ENCODE results near the gene S100A7. TPM values are rescaled to one million over a fixed set of nuclear protein-coding genes. Genes with fewer than 3 reads are reported as not detected.

S100A7 gene
- total RNA-seq, 1 donor from 2014 or later: not detected

DNA sequence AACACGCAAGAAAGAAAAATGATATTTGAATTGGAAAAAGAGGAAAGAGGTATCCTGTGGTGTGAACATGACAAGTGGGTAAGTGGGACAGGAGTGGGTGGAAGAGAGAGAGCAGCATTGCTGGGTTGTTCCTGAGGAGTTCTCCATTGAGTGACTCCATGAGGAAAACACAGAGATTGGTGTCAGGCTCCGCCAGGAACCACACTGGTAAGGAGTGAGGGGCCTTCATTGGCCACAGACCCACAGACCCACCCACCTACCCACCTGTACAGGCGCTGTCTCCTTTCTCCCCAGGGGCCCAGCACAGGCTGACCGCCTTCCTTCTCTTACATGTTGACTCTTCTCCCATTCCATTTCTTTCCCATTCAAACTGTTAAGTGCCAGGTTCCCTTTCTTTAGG lies 23.2 kb downstream of the S100A7 start:
- Histone ChIP-seq H3K27me3 (no peaks in the 10 kb centered on the region), H3K4me3 (no peak overlapping the region), H3K4me1 (no peaks in the 10 kb centered on the region), H3K36me3 (no peaks in the 10 kb centered on the region), H3K27ac (no peak overlapping the region), H3F3A (ENCODE audit: low read depth) (no peaks in the 10 kb centered on the region), H4K20me1 (ENCODE audit: low read depth) (no peaks in the 10 kb centered on the region), H3K9ac (no peak overlapping the region), H3K79me2 (ENCODE audit: low read depth) (no peaks in the 10 kb centered on the region), H2AFZ (replicated peaks) (no peak overlapping the region), H3K9me3 (ENCODE audit: low read depth) (no peaks in the 10 kb centered on the region), H3K4me2 (no peak overlapping the region)
- no peak overlapping the region for H3K27ac Mint-ChIP-seq
- H3K36me3 Mint-ChIP-seq: no peaks in the 10 kb centered on the region
- DNase-seq (ENCODE audit: low spot score): no peak
- no peaks in the 10 kb centered on the region for H3K4me1 Mint-ChIP-seq
- H3K27me3 Mint-ChIP-seq (ENCODE audit: insufficient read depth, low read depth): peaks cover 6% of the 10 kb centered on the region
- H3K9me3 Mint-ChIP-seq: no peaks in the 10 kb centered on the region
- H3K4me3 Mint-ChIP-seq: no peak overlapping the region
- TF ChIP-seq, protein P1, sequence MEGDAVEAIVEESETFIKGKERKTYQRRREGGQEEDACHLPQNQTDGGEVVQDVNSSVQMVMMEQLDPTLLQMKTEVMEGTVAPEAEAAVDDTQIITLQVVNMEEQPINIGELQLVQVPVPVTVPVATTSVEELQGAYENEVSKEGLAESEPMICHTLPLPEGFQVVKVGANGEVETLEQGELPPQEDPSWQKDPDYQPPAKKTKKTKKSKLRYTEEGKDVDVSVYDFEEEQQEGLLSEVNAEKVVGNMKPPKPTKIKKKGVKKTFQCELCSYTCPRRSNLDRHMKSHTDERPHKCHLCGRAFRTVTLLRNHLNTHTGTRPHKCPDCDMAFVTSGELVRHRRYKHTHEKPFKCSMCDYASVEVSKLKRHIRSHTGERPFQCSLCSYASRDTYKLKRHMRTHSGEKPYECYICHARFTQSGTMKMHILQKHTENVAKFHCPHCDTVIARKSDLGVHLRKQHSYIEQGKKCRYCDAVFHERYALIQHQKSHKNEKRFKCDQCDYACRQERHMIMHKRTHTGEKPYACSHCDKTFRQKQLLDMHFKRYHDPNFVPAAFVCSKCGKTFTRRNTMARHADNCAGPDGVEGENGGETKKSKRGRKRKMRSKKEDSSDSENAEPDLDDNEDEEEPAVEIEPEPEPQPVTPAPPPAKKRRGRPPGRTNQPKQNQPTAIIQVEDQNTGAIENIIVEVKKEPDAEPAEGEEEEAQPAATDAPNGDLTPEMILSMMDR (IDR thresholded peaks at IDR 0.05): no peak
- no peak for TF ChIP-seq EZH2 (IDR thresholded peaks at IDR 0.05)
- TF ChIP-seq EZH2phosphoT487 (IDR thresholded peaks at IDR 0.05): no peak

- Mint-ChIP-seq H3K27me3 (ENCODE audit: insufficient read depth, low read depth) (peaks cover 5% of the 10 kb centered on the region), H3K36me3 (no peaks in the 10 kb centered on the region), H3K27ac (no peak overlapping the region), H3K9me3 (no peaks in the 10 kb centered on the region), H3K4me1 (no peaks in the 10 kb centered on the region), H3K4me3 (no peak overlapping the region)
- Histone ChIP-seq H3K27me3 (no peaks in the 10 kb centered on the region), H3K79me2 (ENCODE audit: low read depth) (no peaks in the 10 kb centered on the region), H3K4me3 (no peak overlapping the region), H3K9me3 (ENCODE audit: low read depth) (no peaks in the 10 kb centered on the region), H3K27ac (no peak overlapping the region), H2AFZ (replicated peaks) (no peak overlapping the region), H4K20me1 (ENCODE audit: low read depth) (no peaks in the 10 kb centered on the region), H3F3A (ENCODE audit: low read depth) (no peaks in the 10 kb centered on the region), H3K4me1 (no peaks in the 10 kb centered on the region), H3K9ac (no peak overlapping the region), H3K4me2 (no peak overlapping the region), H3K36me3 (no peaks in the 10 kb centered on the region)
- no peak for TF ChIP-seq EZH2 (IDR thresholded peaks at IDR 0.05)
- TF ChIP-seq, protein P1 (IDR thresholded peaks at IDR 0.05): no peak
- TF ChIP-seq EZH2phosphoT487 (IDR thresholded peaks at IDR 0.05): no peak
- no peak for DNase-seq (ENCODE audit: low spot score)
These were observed 25.6 kb downstream of the S100A7 start for GRCh38 chr1:153434746-153435455.

GRCh38 chr1:153432874-153433681 lies 27.4 kb downstream of the S100A7 start:
- Histone ChIP-seq H3K4me1 (no peaks in the 10 kb centered on the region), H3K27ac (no peak overlapping the region), H3K36me3 (no peaks in the 10 kb centered on the region), H3K4me2 (no peak overlapping the region), H3K79me2 (ENCODE audit: low read depth) (no peaks in the 10 kb centered on the region), H3K4me3 (no peak overlapping the region), H3K9ac (no peak overlapping the region), H3F3A (ENCODE audit: low read depth) (no peaks in the 10 kb centered on the region), H2AFZ (replicated peaks) (no peak overlapping the region), H3K27me3 (no peaks in the 10 kb centered on the region), H3K9me3 (ENCODE audit: low read depth) (no peaks in the 10 kb centered on the region), H4K20me1 (ENCODE audit: low read depth) (no peaks in the 10 kb centered on the region)
- no peaks in the 10 kb centered on the region for H3K36me3 Mint-ChIP-seq
- H3K4me1 Mint-ChIP-seq: no peaks in the 10 kb centered on the region
- H3K9me3 Mint-ChIP-seq: no peaks in the 10 kb centered on the region
- DNase-seq (ENCODE audit: low spot score): no peak
- H3K4me3 Mint-ChIP-seq: no peak overlapping the region
- no peak overlapping the region for H3K27ac Mint-ChIP-seq
- TF ChIP-seq EZH2 (IDR thresholded peaks at IDR 0.05): no peak
- TF ChIP-seq EZH2phosphoT487 (IDR thresholded peaks at IDR 0.05): no peak
- TF ChIP-seq, protein P1 (IDR thresholded peaks at IDR 0.05): no peak
- H3K27me3 Mint-ChIP-seq (ENCODE audit: insufficient read depth, low read depth): peaks cover 5% of the 10 kb centered on the region

All from neural progenitor cell (in vitro differentiated cells).